CD4-positive, alpha-beta memory T cell (primary cell): ENCODE measurements around the gene LRP1. TPM values are rescaled to one million over a fixed set of nuclear protein-coding genes. Genes with fewer than 3 reads are reported as not detected.
A peak's percentile ranks its signal among the peaks of the same experiment; 100 is the strongest.

Source experiments
- CTCF ChIA-PET: fragments of 350-600 bp; sonication (Branson Sonifier 250); formaldehyde crosslinking; loops from one replicate; lab custom pipeline; 2021; ENCODE audit warnings: inconsistent platforms; ENCODE audit not compliant: partially characterized antibody; lab: Charles Lee
- POLR2A ChIA-PET: fragments of 350-600 bp; sonication (Branson Sonifier 250); formaldehyde crosslinking; loops from one replicate; lab custom pipeline; 2021; ENCODE audit not compliant: partially characterized antibody; lab: Charles Lee
- DNase-seq, 5 donors: peaks; one replicate each; pipeline versions ENCODE4 v3.0.0 to v3.0.0-alpha.2; 2020 to 2022; ENCODE audit warnings: mixed read lengths in 1 of 5
- H3K27ac ChIP-seq: one replicate; pipeline ENCODE4 v1.7.0; 2013; ENCODE audit warnings: low read depth, low read length
- H3K27me3 ChIP-seq: 2 replicates; pipeline ENCODE4 v1.7.0; 2013; ENCODE audit warnings: mild to moderate bottlenecking, low read length, moderate library complexity; ENCODE audit not compliant: insufficient read depth
- H3K36me3 ChIP-seq: 2 replicates; pipeline ENCODE4 v1.7.0; 2013; ENCODE audit warnings: mild to moderate bottlenecking, low read length, moderate library complexity; ENCODE audit not compliant: insufficient read depth
- H3K4me1 ChIP-seq: 2 replicates; pipeline ENCODE4 v1.7.0; 2013; ENCODE audit warnings: mild to moderate bottlenecking, low read length, moderate library complexity; ENCODE audit not compliant: insufficient read depth
- H3K4me3 ChIP-seq, 2 donors: one replicate each; pipeline ENCODE4 v1.7.0; 2013; ENCODE audit warnings: low read length in 2 of 2, mild to moderate bottlenecking in 1 of 2
- H3K9me3 ChIP-seq, 2 donors: one replicate each; pipeline ENCODE4 v1.7.0; 2013; ENCODE audit warnings: low read length in 2 of 2, control low read depth in 1 of 2; ENCODE audit not compliant: control insufficient read depth in 1 of 2
- H3K27ac Mint-ChIP-seq, 7 donors: one replicate each; pipeline ENCODE4 v1.8.0; 2020 to 2021; ENCODE audit warnings: mixed read lengths in 7 of 7, mild to moderate bottlenecking in 6 of 7, inconsistent platforms in 3 of 7, moderate library complexity in 3 of 7
- H3K27me3 Mint-ChIP-seq, 2 donors: one replicate each; pipeline ENCODE4 v1.8.0; 2020 to 2021; ENCODE audit warnings: mixed read lengths in 2 of 2
- H3K36me3 Mint-ChIP-seq, 2 donors: one replicate each; pipeline ENCODE4 v1.8.0; 2020 to 2021; ENCODE audit warnings: mixed read lengths in 2 of 2, inconsistent platforms in 1 of 2, mild to moderate bottlenecking in 1 of 2
- H3K4me1 Mint-ChIP-seq, 4 donors: one replicate each; pipeline ENCODE4 v1.8.0; 2020 to 2021; ENCODE audit warnings: mixed read lengths in 4 of 4, mild to moderate bottlenecking in 1 of 4
- H3K4me3 Mint-ChIP-seq, 8 donors: one replicate each; pipeline ENCODE4 v1.8.0; 2020 to 2021; ENCODE audit warnings: mixed read lengths in 8 of 8, mild to moderate bottlenecking in 7 of 8, moderate library complexity in 6 of 8, inconsistent platforms in 3 of 8
- H3K9me3 Mint-ChIP-seq, 8 donors: one replicate each; pipeline ENCODE4 v1.8.0; 2020 to 2021; ENCODE audit warnings: mixed read lengths in 8 of 8, mild to moderate bottlenecking in 5 of 8, inconsistent platforms in 3 of 8, moderate library complexity in 1 of 8
- intact Hi-C: fragments of 100-400 bp; cut with micrococcal nuclease; formaldehyde crosslinking; loops from one replicate; pipeline ENCODE4 v1.15.1; 2023
- polyA plus RNA-seq, 2 donors: library from polyadenylated mRNA; unstranded; fragments of 300-500 nt; fragmentation: Illumina TruSeq; gene quantifications; one replicate each; pipeline ENCODE4 v1.2.3, GENCODE V29; 2021
- total RNA-seq, 2 experiments: library from RNA; stranded (reverse); gene quantifications; one replicate each; pipeline ENCODE4 v1.2.3, GENCODE V29; 2021

The LRP1 gene
- total and polyA plus RNA-seq, 4 experiments from 2014 or later = 0.38 to 11.6 (median 9.7) TPM; not detected in 1

DNA sequence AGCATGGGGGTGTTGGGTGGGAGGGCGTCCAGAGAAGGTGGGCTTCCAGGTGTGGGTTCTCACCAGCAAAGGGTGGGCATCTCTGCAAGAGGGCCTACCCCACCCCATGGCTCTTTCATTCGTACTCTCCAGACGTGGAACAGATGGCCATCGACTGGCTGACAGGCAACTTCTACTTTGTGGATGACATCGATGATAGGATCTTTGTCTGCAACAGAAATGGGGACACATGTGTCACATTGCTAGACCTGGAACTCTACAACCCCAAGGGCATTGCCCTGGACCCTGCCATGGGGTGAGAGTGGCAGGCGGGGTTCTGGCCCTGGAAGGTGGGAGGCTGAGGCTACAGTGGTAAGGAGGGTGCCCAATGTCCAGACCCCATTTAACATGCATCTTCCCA is 25.8 kb downstream of the LRP1 start:
- no peaks in the 10 kb centered on the region for H3K27me3 Mint-ChIP-seq
- no peak overlapping the region for H3K27ac ChIP-seq
- H3K9me3 ChIP-seq = no peaks in the 10 kb centered on the region
- H3K4me3 Mint-ChIP-seq = no peak overlapping the region
- DNase-seq = no peak
- ChIA-PET CTCF (no interaction called here), POLR2A (no interaction called here)
- intact Hi-C loops = no loop called here
- no peaks in the 10 kb centered on the region for H3K9me3 Mint-ChIP-seq
- no peaks in the 10 kb centered on the region for H3K4me1 ChIP-seq
- H3K27ac Mint-ChIP-seq = no peak overlapping the region
- peaks cover 0 to 3% of the 10 kb centered on the region in 2 donors for H3K36me3 Mint-ChIP-seq
- peaks cover 4 to 10% (median 6%) of the 10 kb centered on the region in 4 donors for H3K4me1 Mint-ChIP-seq
- no peaks in the 10 kb centered on the region for H3K27me3 ChIP-seq
- no peaks in the 10 kb centered on the region for H3K36me3 ChIP-seq
- no peak overlapping the region for H3K4me3 ChIP-seq

DNA sequence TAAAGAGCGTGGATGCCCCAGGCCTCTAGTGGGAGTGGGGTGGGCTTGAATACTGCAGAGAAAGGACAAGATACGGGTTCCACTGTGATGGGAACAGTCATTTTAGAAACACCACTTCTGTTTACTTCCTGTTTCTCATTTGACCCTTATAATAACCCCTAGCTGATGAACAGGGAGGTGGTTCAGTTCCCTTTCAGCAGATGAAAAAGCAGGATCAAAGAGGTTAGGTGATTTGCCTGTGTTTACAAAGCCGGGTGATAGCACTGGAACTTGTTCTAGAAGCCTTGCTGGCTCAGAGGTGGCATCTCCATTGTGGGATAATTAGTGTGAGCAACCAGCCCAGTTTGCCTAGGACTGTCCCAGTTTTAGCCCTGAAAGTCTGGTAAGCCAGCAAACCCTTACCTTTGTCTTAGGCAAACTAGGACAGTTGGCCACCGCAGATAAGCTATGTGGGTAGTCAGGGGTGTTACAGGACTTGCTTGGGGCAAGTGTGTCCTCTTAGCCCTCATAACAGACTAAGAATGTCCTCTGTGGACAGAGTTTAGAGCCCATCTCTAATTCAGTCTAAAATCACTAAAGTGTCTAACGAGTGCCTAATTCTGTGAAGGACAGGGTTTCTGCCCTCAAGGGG is 26.6 kb downstream of the LRP1 start:
- Histone ChIP-seq H3K4me3 (no peak overlapping the region), H3K27me3 (no peaks in the 10 kb centered on the region), H3K4me1 (no peaks in the 10 kb centered on the region), H3K27ac (no peak overlapping the region), H3K36me3 (no peaks in the 10 kb centered on the region), H3K9me3 (no peaks in the 10 kb centered on the region)
- no peaks in the 10 kb centered on the region for H3K27me3 Mint-ChIP-seq
- intact Hi-C loops = no loop called here
- POLR2A ChIA-PET = no interaction called here
- CTCF ChIA-PET = no interaction called here
- H3K27ac Mint-ChIP-seq = no peak overlapping the region
- no peaks in the 10 kb centered on the region for H3K9me3 Mint-ChIP-seq
- DNase-seq = no peak
- no peak overlapping the region for H3K4me3 Mint-ChIP-seq
- H3K4me1 Mint-ChIP-seq = peaks cover 4 to 10% (median 6%) of the 10 kb centered on the region in 4 donors
- H3K36me3 Mint-ChIP-seq = peaks cover 0 to 3% of the 10 kb centered on the region in 2 donors

- intact Hi-C loops = no loop called here
- no peaks in the 10 kb centered on the region for H3K9me3 ChIP-seq
- no peak overlapping the region for H3K27ac ChIP-seq
- H3K27ac Mint-ChIP-seq = peak overlapping the region in 1 of 7 donors; percentile 30
- H3K4me3 ChIP-seq = no peak overlapping the region
- peaks cover 0 to 5% of the 10 kb centered on the region in 2 donors for H3K36me3 Mint-ChIP-seq
- H3K4me1 ChIP-seq = no peaks in the 10 kb centered on the region
- H3K36me3 ChIP-seq = no peaks in the 10 kb centered on the region
- no peaks in the 10 kb centered on the region for H3K9me3 Mint-ChIP-seq
- DNase-seq = no peak
- no peaks in the 10 kb centered on the region for H3K27me3 ChIP-seq
- POLR2A ChIA-PET = no interaction called here
- peaks cover 4 to 10% (median 7%) of the 10 kb centered on the region in 4 donors for H3K4me1 Mint-ChIP-seq
- H3K27me3 Mint-ChIP-seq = no peaks in the 10 kb centered on the region
- CTCF ChIA-PET = interaction anchor here (1.3 to 1.4 kb wide), 2 partner anchors 19 to 33 kb away, joined by 4 to 5 read pairs; no protein-coding TSS in a partner anchor
- H3K4me3 Mint-ChIP-seq = peak overlapping the region in 1 of 8 donors; percentile 35
Measured at GRCh38 chr12:57156701-57157403, 28.6 kb downstream of the LRP1 start.

- ChIA-PET POLR2A (no interaction called here), CTCF (interaction anchor here (0.8 to 1.4 kb wide), 4 partner anchors 14 to 50 kb away, joined by 3 to 5 read pairs (median 4); no protein-coding TSS in a partner anchor)
- H3K27me3 Mint-ChIP-seq = no peaks in the 10 kb centered on the region
- Histone ChIP-seq H3K9me3 (no peaks in the 10 kb centered on the region), H3K4me1 (no peaks in the 10 kb centered on the region), H3K36me3 (no peaks in the 10 kb centered on the region), H3K4me3 (no peak overlapping the region), H3K27me3 (no peaks in the 10 kb centered on the region), H3K27ac (no peak overlapping the region)
- no peak for DNase-seq
- no peaks in the 10 kb centered on the region for H3K9me3 Mint-ChIP-seq
- H3K36me3 Mint-ChIP-seq = peaks cover 0 to 6% of the 10 kb centered on the region in 2 donors
- intact Hi-C loops = no loop called here
- peaks cover 4 to 10% (median 7%) of the 10 kb centered on the region in 4 donors for H3K4me1 Mint-ChIP-seq
- peak overlapping the region in 1 of 7 donors; percentile 37 for H3K27ac Mint-ChIP-seq
- no peak overlapping the region for H3K4me3 Mint-ChIP-seq
Measured at GRCh38 chr12:57157588-57158173, 29.4 kb downstream of the LRP1 start.

DNA sequence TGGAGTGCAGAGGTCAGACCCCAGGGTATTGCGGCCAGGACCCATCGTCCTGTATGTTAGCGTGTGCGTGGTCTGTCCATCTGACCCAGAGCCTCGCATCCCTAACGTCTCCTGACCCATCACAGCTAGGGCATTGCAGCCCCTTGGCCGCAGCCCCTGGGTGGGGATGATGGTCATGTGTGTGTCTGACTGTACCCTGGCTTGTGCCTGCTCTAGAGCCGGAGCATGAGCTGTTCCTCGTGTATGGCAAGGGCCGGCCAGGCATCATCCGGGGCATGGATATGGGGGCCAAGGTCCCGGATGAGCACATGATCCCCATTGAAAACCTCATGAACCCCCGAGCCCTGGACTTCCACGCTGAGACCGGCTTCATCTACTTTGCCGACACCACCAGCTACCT is 29.9 kb downstream of the LRP1 start:
- intact Hi-C loops = no loop called here
- ChIA-PET POLR2A (no interaction called here), CTCF (interaction anchor here (0.8 to 1.4 kb wide), 3 partner anchors 14 to 49 kb away, joined by 3 to 5 read pairs (median 4); no protein-coding TSS in a partner anchor)
- H3K4me1 Mint-ChIP-seq = peaks cover 4 to 10% (median 7%) of the 10 kb centered on the region in 4 donors
- Histone ChIP-seq H3K27ac (no peak overlapping the region), H3K9me3 (no peaks in the 10 kb centered on the region), H3K4me1 (no peaks in the 10 kb centered on the region), H3K4me3 (no peak overlapping the region), H3K27me3 (no peaks in the 10 kb centered on the region), H3K36me3 (no peaks in the 10 kb centered on the region)
- DNase-seq = no peak
- H3K9me3 Mint-ChIP-seq = no peaks in the 10 kb centered on the region
- H3K27ac Mint-ChIP-seq = no peak overlapping the region
- no peak overlapping the region for H3K4me3 Mint-ChIP-seq
- peaks cover 0 to 10% of the 10 kb centered on the region in 2 donors for H3K36me3 Mint-ChIP-seq
- H3K27me3 Mint-ChIP-seq = no peaks in the 10 kb centered on the region

DNA sequence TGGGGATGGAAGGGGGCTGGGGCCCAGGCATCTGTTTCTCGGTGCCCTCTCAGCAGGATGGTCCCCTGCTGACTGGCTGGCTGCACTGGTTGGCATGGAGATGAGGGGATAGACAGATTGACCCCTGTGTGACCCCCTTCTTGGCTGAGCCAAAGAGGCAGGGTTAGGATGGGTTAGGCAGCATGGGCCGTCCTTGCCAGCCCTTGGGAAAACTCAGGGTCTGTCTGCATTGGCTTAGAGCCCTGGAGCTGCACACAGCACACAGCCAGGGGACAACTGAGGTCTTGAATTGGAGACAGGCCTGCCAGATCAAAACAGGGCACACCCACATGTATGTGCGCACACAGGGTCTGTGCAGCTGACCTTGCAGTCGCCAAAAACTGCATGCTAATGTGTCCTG is 30.4 kb downstream of the LRP1 start:
- Histone ChIP-seq H3K27ac (no peak overlapping the region), H3K27me3 (no peaks in the 10 kb centered on the region), H3K9me3 (no peaks in the 10 kb centered on the region), H3K4me3 (no peak overlapping the region), H3K36me3 (no peaks in the 10 kb centered on the region), H3K4me1 (no peaks in the 10 kb centered on the region)
- no peak for DNase-seq
- ChIA-PET CTCF (interaction anchor here (1.2 to 1.4 kb wide), 2 partner anchors 13 to 17 kb away, joined by 4 to 5 read pairs; no protein-coding TSS in a partner anchor), POLR2A (no interaction called here)
- intact Hi-C loops = no loop called here
- Mint-ChIP-seq H3K27me3 (no peaks in the 10 kb centered on the region), H3K27ac (no peak overlapping the region), H3K9me3 (no peaks in the 10 kb centered on the region), H3K36me3 (peaks cover 0 to 10% of the 10 kb centered on the region in 2 donors), H3K4me3 (no peak overlapping the region), H3K4me1 (peaks cover 4 to 10% (median 7%) of the 10 kb centered on the region in 4 donors)

GRCh38 chr12:57159311-57159710 is 31.0 kb downstream of the LRP1 start:
- Histone ChIP-seq H3K9me3 (no peaks in the 10 kb centered on the region), H3K4me3 (no peak overlapping the region), H3K27ac (no peak overlapping the region), H3K27me3 (no peaks in the 10 kb centered on the region), H3K4me1 (no peaks in the 10 kb centered on the region), H3K36me3 (no peaks in the 10 kb centered on the region)
- Mint-ChIP-seq H3K27ac (peak overlapping the region in 1 of 7 donors; percentile 67), H3K4me1 (peaks cover 4 to 10% (median 7%) of the 10 kb centered on the region in 4 donors), H3K4me3 (no peak overlapping the region), H3K36me3 (peaks cover 0 to 10% of the 10 kb centered on the region in 2 donors), H3K27me3 (no peaks in the 10 kb centered on the region), H3K9me3 (no peaks in the 10 kb centered on the region)
- intact Hi-C loops = no loop called here
- POLR2A ChIA-PET = no interaction called here
- CTCF ChIA-PET = interaction anchor here (1.0 kb wide), 1 partner anchor 23 kb away, joined by 3 read pairs; no protein-coding TSS in a partner anchor
- DNase-seq = no peak
